ENCODE measurements around the gene POM121L2.
"Not testable (repeated sequence)": the region's sequence is repeated elsewhere in the genome, so short reads cannot be mapped to it uniquely, and the experiment has no call there.

The POM121L2 gene

DNA sequence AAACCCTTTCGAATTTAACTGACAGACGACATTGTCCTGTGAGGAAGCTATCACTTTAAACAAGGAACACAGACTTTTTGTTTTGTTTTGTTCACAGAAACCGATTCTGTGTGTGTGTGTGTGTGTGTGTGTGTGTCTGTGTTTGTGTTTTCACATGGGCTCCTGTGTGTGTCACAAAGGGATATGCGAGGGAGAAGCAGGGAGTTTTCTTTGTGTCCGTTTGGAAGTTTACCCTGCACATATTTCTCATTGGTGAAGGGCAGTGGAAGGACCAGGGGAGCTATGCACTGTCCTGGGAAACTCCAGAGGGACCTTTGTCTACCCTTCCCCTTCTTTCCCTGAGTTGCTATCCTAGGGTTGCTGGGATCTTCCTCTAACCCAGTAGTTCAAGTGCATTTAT is 17.7 kb downstream of the POM121L2 start:
- no peak for DNase-seq (ENCODE audit: low read depth, low spot score)

- no peak for DNase-seq (ENCODE audit: low read depth, low spot score)
These were observed 18.5 kb downstream of the POM121L2 start for GRCh38 chr6:27293436-27294098.

DNA sequence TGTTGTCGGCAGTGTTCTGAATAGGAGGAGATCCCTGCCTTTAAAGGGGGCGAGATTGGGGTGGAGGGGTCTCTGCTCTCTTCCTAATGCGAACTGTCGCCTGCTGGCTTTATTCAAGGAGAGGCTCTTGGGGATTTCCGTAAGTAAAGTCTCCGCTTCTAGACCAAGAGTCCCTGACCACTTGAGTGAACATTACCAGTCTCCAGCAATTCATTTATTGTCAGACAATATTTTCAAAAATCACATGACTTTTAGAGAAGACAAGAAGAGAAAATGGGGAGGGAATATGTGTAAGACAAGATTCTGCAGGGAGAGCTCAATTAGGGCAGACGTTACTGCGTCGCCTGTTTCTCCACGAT is 21.2 kb downstream of the POM121L2 start:
- no peak for DNase-seq (ENCODE audit: low read depth, low spot score)

- no peak for DNase-seq (ENCODE audit: low read depth, low spot score)
These were observed 21.8 kb downstream of the POM121L2 start for GRCh38 chr6:27290065-27290849.

DNA sequence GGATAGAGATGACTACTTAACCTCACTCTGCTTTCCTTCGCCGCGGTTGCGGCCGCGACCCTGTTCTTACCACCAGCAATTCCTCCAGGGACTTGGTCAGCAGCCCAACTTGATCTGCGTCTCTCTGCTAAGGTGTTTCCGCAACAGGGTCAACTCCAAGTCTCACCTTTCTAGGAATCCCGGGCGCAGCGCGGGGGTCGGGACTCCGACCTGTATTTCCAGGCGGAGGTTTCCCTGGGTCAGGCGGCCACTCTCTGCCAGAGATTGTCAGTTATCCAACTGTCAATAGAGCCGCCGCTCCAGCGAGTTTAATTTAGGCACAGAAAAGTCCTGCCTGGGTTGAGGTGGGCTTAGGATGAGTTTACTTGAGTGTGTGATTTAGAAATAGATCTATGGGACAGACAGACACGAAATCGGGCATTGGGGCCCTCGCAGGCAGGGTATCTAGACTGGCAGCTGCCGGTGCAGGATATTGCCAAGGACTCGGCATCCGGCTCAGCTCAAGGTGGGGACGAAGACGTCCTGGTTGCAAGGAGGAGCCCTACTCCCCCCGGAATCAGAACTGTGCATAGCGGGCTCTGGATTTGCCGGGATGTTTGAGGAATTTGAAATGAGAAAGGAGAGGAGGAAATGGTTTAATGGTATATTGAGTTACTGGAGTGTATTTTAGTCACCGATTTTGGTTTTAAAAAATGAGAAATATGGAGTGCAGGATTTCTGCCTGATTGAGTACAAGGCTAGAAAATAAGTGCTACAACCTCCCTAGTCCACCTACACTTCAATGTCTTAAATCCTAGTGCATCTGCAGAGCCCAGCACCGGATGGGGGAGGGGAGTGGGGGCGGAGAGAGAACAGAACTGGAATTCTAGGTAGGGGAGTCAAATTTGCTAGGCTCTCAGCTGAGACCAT is 23.7 kb downstream of the POM121L2 start:
- DNase-seq (ENCODE audit: low read depth, low spot score): no peak

- DNase-seq (ENCODE audit: low read depth, low spot score): no peak
These were observed 24.3 kb downstream of the POM121L2 start for GRCh38 chr6:27287751-27288135.

DNA sequence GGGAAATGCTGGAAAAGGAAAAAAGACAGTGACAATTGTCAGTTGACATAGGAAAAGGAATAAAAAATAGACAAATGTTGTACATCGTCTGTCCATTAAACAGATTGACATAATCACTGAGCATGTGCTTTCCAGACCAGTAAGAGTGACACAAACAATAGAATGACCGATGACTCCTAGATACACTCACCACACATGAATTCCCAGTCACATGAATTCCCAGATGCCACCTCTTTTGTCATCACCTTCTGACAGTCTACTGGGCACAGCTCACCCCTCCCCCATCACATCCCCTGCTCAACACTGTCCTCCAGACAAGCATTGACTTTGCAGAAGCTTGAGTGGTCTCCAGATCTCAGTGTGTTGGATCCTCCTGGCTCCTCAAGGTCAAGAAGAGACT is 25.9 kb downstream of the POM121L2 start:
- no peak for DNase-seq (ENCODE audit: low read depth, low spot score)

DNA sequence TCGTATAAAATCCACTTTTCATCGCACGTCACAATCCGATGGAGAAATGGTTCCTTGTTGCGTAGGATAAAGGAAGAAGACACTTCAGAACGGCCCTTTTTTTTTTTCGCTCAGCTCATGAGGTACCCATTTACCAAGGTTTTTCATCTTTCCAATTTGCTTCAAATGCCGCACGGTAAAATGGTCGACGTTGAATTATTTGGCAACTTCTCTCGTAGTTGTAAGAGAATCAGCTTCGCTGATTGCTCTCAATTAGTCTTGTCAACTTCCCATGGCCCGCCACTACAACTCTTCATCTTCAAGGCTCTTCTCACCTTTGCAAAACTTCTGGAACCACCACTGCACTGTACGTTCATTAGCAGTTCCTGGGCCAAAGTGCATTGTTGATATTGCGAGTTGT is 28.8 kb downstream of the POM121L2 start:
- no peak for DNase-seq (ENCODE audit: low read depth, low spot score)

- DNase-seq (ENCODE audit: low read depth, low spot score): no peak
These were observed 30.5 kb downstream of the POM121L2 start for GRCh38 chr6:27281569-27281968.

GRCh38 chr6:27281105-27281539 is 31.0 kb downstream of the POM121L2 start:
- DNase-seq (ENCODE audit: low read depth, low spot score): no peak

DNA sequence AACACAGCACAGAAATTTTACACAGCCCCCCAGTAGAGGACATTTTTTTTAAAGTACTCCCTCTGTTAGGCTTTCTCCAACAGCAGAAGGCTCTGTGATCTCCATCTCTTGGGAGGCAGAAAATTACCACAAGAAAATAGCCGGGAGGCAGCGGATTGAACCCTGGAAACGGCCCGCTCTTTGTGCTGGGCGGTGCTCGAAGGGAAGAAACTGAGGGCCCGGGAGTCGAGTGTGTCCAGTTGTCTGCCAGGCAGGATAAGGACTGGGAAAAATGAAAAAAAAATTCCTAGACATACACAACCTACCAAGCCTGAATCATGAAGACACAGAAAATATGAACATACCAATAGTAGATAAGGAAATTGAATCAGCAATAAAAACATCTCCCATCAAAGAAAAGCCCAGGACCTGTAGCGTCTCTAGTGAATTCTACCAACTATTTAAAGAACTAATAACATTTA is 31.5 kb downstream of the POM121L2 start:
- no peak for DNase-seq (ENCODE audit: low read depth, low spot score)

DNA sequence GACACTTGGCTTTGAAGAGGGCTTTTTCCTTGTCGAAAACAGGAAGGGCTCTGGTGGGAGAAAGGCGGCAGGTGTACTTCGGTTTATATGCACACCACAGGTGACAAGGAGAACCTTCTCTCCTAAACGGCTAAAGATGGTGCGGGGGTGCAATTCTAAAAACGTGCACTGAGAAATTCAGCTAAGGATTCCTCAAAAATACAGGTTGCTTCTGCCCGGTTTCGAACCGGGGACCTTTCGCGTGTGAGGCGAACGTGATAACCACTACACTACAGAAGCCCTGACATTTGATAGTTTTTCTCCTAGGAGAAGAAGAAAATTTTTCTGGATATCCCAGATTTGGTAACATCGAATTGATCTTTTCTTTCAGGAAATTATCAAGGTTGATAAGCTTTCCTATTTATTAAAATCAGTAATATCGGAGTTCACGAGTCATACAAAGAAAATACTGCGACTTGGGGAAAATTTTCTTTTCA is 32.0 kb downstream of the POM121L2 start:
- DNase-seq (ENCODE audit: low read depth, low spot score): no peak

DNA sequence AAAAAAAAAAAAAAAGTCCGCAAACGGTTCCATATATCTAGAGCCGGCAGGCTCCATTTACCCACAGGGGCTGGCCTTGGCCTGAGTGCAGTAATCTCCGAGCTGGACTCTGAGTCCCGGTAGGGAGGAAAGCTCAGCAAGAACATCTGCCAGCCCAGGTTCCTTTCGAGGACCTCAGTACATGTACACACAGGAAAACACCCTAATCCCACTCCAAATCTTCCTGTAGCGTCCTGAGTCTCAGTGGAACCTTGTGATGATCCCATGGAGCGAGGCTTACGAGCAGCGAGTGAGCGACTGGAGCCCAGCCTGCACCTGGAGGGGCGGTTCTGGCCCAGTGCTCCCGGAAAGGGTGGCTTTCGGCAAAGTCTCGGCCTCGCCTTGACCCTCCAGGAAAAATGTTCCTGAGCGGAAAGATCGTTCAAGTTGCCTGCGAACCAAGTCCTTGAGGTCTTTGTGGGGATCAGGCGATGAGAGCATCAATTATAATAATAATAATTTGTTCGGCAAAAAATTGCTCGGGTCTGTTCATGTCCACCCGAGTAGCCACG is 32.5 kb downstream of the POM121L2 start:
- DNase-seq (ENCODE audit: low read depth, low spot score): no peak

GRCh38 chr6:27275025-27275956 is 36.8 kb downstream of the POM121L2 start:
- no peak for DNase-seq (ENCODE audit: low read depth, low spot score)

GRCh38 chr6:27273783-27274182 is 38.3 kb downstream of the POM121L2 start:
- no peak for DNase-seq (ENCODE audit: low read depth, low spot score)

- no peak for DNase-seq (ENCODE audit: low read depth, low spot score)
These were observed 43.3 kb downstream of the POM121L2 start for GRCh38 chr6:27268803-27269202.

DNA sequence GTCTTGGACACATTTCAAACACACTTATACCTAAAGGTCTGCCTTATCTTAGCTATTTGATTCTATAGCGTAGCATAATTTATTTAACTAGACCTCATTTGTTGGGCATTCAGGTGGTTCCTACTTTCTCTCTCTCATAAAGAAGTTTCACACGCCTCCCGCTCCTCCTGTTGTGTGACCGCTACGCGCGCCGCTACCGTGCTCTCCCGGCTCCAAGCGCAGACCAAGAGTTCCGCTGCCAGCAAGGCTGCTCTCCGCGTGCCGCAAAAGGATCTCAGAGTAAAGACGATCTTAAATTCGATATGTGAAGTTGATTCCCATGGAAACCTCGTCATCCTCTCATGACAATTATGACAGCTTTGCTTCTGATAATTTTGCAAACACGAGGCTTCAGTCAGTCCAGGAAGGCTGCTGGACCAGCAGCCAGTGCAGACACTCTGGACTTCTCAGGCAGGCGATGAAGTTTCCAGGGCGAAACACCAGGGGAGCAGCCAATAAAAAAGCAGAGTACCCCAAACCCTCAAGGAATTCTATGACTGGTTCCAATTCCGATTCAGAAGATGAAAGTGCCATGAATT is 44.1 kb downstream of the POM121L2 start:
- DNase-seq (ENCODE audit: low read depth, low spot score): no peak

GRCh38 chr6:27267003-27267402 is 45.1 kb downstream of the POM121L2 start:
- DNase-seq (ENCODE audit: low read depth, low spot score): not testable (repeated sequence)

DNA sequence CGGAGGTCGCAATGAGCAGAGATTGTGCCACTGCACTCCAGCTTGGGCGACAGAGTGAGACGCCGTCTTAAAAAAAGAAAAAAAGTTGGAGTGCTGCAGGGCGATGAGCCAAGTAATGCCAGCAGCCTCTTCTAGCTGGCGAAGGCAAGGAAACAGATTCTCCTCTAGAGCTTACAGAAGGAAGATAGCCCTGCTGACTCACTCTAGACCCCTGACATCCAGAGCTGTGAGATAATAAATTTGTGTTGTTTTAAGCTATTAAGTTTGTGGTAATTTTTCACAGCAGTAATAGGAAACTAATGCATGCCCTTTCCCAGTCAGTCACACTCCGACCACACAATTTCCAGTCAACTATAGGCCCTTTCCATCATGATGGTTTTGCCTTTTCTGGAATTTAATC is 48.2 kb downstream of the POM121L2 start:
- no peak for DNase-seq (ENCODE audit: low read depth, low spot score)

DNA sequence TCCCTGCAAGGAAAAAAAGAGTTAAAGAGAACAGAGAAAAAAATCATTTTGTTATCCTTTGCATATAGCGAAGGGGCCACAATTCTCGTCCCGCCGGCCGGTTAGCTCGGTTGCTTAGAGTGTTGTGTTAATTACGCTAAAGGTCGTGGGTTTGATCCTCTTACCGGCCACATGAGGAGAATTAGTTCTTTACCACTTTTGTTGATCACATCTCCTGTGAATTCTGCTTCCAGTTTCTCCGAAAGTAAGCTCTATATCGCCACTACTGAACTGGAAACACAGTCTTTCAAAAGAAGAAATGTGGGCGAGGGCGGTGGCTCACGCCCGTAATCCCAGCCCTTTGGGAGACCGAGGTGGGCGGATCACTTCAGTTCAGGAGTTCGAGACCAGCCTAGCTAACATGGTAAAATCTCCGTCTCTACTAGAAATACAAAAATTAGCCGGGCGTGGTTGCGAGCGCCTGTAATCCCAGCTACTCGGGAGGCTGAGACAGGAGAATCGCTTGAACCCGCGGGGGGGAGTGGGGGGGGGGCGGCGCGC is 51.2 kb downstream of the POM121L2 start:
- no peak for DNase-seq (ENCODE audit: low read depth, low spot score)

Data from activated CD4-positive, CD25-positive, alpha-beta regulatory T cell treated with anti-CD3 and anti-CD28 coated beads, Interleukin-2, amount 50 U/mL, for 16 hours (primary cell).